Uterus (tissue), 2 donors: Measurements from ENCODE around the gene DIO3.

Experiments
- CTCF ChIP-seq, 4 experiments: fragments of 200-600 bp in 2 of 4; fragments of 450-650 bp in 2 of 4; sonication (generic) in 2 of 4; IDR thresholded peaks; one replicate each; pipeline ENCODE4 v1.5.1; 2016 to 2019; ENCODE audit warnings: antibody characterized with exemption in 4 of 4, mild to moderate bottlenecking in 2 of 4, moderate library complexity in 1 of 4
- POLR2A ChIP-seq, 2 donors: fragments of 450-650 bp; IDR thresholded peaks; one replicate each; pipeline ENCODE4 v1.6.1; 2016; ENCODE audit warnings: antibody characterized with exemption in 2 of 2, mild to moderate bottlenecking in 1 of 2, moderate library complexity in 1 of 2

- TF ChIP-seq CTCF (IDR thresholded peaks at IDR 0.05) = no peak
- TF ChIP-seq POLR2A (IDR thresholded peaks at IDR 0.05) = no peak
These were observed 22.4 kb upstream of the DIO3 start for GRCh38 chr14:101538878-101539277.
